HepG2 (cell line): Measurements from ENCODE around the gene MS4A10. TPM values are rescaled to one million over a fixed set of nuclear protein-coding genes. Genes with fewer than 3 reads are reported as not detected.

ENCODE experiments used
- ASH2L ChIP-seq: fragments of 300-600, 200-600 bp; sonication (generic); IDR thresholded peaks from 2 replicates; pipeline ENCODE4 v1.7.0; 2017; ENCODE audit warnings: low read depth, mild to moderate bottlenecking, moderate library complexity, mixed read lengths, low read length; ENCODE audit not compliant: insufficient read length
- ATF7 ChIP-seq, 2 experiments: fragments of 450-650 bp in 1 of 2; sonication (generic) in 1 of 2; formaldehyde crosslinking in 1 of 2; IDR thresholded peaks; 2 replicates each; pipeline versions ENCODE4 v1.4.0 to v1.6.1; 2016 to 2020; ENCODE audit warnings: antibody characterized with exemption in 1 of 2, mild to moderate bottlenecking in 1 of 2, missing genetic modification reagents in 1 of 2
- FOXP1 ChIP-seq, 2 experiments: fragments of 450-650 bp in 1 of 2; IDR thresholded peaks; 2 replicates each; pipeline ENCODE4 v1.6.1; 2017 to 2018; ENCODE audit warnings: antibody characterized with exemption in 1 of 2
- HDAC6 ChIP-seq: fragments of 200-600 bp; sonication (generic); IDR thresholded peaks from 2 replicates; pipeline ENCODE4 v1.7.0; 2017; ENCODE audit warnings: mild to moderate bottlenecking, antibody characterized with exemption, low read length, low read depth
- HOXD1 ChIP-seq: sonication (generic); formaldehyde crosslinking; IDR thresholded peaks from 2 replicates; pipeline ENCODE4 v1.5.0; 2020; ENCODE audit warnings: missing genetic modification reagents
- KDM4B ChIP-seq: sonication (generic); formaldehyde crosslinking; IDR thresholded peaks from 2 replicates; pipeline ENCODE4 v1.4.0; 2020; ENCODE audit warnings: missing genetic modification reagents
- LCORL ChIP-seq, 2 experiments: fragments of 450-650 bp in 1 of 2; sonication (generic) in 1 of 2; formaldehyde crosslinking in 1 of 2; IDR thresholded peaks; 2 replicates each; pipeline versions ENCODE4 v1.5.0 to v1.6.1; 2017 to 2020; ENCODE audit warnings: antibody characterized with exemption in 1 of 2, missing genetic modification reagents in 1 of 2
- MED1 ChIP-seq: sonication (generic); formaldehyde crosslinking; IDR thresholded peaks from 2 replicates; pipeline ENCODE4 v1.4.0; 2020; ENCODE audit warnings: missing genetic modification reagents
- RAD51 ChIP-seq: fragments of 450-650 bp; IDR thresholded peaks from 2 replicates; pipeline ENCODE4 v1.6.1; 2016; ENCODE audit warnings: borderline replicate concordance
- SATB2 ChIP-seq: sonication (generic); formaldehyde crosslinking; IDR thresholded peaks from 2 replicates; pipeline ENCODE4 v1.5.0; 2020; ENCODE audit warnings: missing genetic modification reagents
- TBX2 ChIP-seq: sonication (generic); formaldehyde crosslinking; IDR thresholded peaks from 2 replicates; pipeline ENCODE4 v1.5.0; 2020; ENCODE audit warnings: missing genetic modification reagents, mild to moderate bottlenecking, borderline replicate concordance
- ZNF468 ChIP-seq: sonication (generic); formaldehyde crosslinking; IDR thresholded peaks from 2 replicates; pipeline ENCODE4 v1.8.0; 2022; ENCODE audit warnings: mild to moderate bottlenecking, moderate library complexity, missing genetic modification reagents
- ZNF646 ChIP-seq: sonication (generic); formaldehyde crosslinking; IDR thresholded peaks from 2 replicates; pipeline ENCODE4 v1.9.0; 2021; ENCODE audit warnings: mild to moderate bottlenecking, missing genetic modification reagents
- ZNF776 ChIP-seq: sonication (generic); formaldehyde crosslinking; IDR thresholded peaks from 2 replicates; pipeline ENCODE4 v1.4.0; 2020; ENCODE audit warnings: mild to moderate bottlenecking, missing genetic modification reagents
- ZNF883 ChIP-seq: sonication (generic); formaldehyde crosslinking; IDR thresholded peaks from 2 replicates; pipeline ENCODE4 v1.5.1; 2020; ENCODE audit warnings: mild to moderate bottlenecking, missing genetic modification reagents; ENCODE audit errors: not compliant biosample characterization
- polyA plus RNA-seq, 8 experiments: library from polyadenylated mRNA; depleted of rRNA in 3 of 8; stranded (reverse) in 7 of 8; unstranded in 1 of 8; fragments of >200 nt; fragmentation: Illumina TruSeq in 4 of 8; extraction: Trizol in 4 of 8; gene quantifications; 2 replicates each; pipeline versions ENCODE4 v1.2.1 to v1.2.3, GENCODE V29; 2011 to 2016; ENCODE audit warnings: low read depth in 4 of 8, missing spikeins in 1 of 8, mixed read lengths in 1 of 8; ENCODE audit not compliant: insufficient read depth in 1 of 8
- total RNA-seq, 5 experiments: library from RNA; depleted of rRNA; stranded (reverse); fragments of >200 nt; fragmentation: Illumina TruSeq; extraction: Trizol; gene quantifications; 2 replicates each; pipeline ENCODE4 v1.2.3, GENCODE V29; 2016; ENCODE audit warnings: low read depth in 1 of 5
- TF ChIP-seq, protein P1 (sequence below): sonication (generic); formaldehyde crosslinking; IDR thresholded peaks from 2 replicates; pipeline ENCODE4 v1.4.0; 2020; ENCODE audit warnings: missing genetic modification reagents
- TF ChIP-seq, protein P2 (sequence below): IDR thresholded peaks from 2 replicates; pipeline ENCODE4 v1.6.1; 2016; ENCODE audit warnings: missing compliant biosample characterization, missing genetic modification reagents, borderline replicate concordance
- TF ChIP-seq, protein P3 (sequence below), 2 experiments: fragments of 450-650 bp in 1 of 2; sonication (generic) in 1 of 2; formaldehyde crosslinking; IDR thresholded peaks; 2 replicates each; pipeline versions ENCODE4 v1.5.0 to v1.8.0; 2020 to 2022; ENCODE audit warnings: mild to moderate bottlenecking in 1 of 2, missing genetic modification reagents in 1 of 2

Gene MS4A10
- total and polyA plus RNA-seq, 2 of the 13 experiments (the other 11 are each of a cell fraction or from before 2014, with no cell fraction given), result not detected

DNA sequence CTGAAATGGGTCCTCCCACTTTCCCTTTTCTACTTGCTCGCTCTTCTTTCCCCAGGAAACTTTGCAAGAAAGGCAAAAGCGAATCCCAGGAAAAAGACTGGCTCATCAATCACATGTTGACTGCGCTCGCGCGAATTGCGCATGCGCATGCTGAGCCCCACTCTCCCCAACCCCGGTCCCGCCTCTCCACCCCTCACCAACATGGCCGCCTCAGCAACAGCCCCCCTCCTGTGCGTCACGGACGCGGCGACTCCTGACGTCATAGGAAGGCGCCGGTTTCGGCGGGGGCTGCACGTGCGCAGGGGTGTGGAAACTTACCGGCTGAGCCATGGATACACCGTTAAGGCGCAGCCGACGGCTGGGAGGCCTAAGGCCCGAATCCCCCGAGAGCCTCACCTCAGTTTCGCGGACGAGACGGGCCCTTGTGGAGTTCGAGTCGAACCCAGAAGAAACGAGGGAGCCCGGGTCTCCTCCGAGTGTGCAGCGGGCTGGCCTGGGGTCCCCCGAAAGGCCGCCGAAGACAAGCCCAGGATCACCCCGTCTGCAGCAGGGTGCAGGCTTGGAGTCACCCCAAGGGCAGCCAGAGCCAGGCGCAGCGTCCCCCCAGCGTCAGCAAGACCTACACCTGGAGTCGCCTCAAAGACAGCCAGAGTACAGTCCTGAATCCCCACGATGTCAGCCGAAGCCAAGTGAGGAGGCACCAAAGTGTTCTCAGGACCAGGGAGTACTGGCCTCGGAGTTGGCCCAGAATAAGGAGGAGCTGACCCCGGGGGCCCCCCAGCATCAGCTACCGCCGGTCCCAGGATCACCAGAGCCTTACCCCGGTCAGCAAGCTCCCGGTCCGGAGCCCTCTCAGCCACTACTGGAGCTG lies 56.9 kb downstream of the MS4A10 start, which contains the start of gene CCDC86 (continued):
- TF ChIP-seq, protein P1, sequence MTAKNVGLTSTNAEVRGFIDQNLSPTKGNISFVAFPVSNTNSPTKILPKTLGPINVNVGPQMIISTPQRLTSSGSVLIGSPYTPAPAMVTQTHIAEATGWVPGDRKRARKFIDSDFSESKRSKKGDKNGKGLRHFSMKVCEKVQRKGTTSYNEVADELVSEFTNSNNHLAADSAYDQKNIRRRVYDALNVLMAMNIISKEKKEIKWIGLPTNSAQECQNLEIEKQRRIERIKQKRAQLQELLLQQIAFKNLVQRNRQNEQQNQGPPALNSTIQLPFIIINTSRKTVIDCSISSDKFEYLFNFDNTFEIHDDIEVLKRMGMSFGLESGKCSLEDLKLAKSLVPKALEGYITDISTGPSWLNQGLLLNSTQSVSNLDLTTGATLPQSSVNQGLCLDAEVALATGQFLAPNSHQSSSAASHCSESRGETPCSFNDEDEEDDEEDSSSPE (CRISPR knock-in tag), result peak; percentile 79
- TF ChIP-seq HDAC6 (no peak), FOXP1 (IDR thresholded peaks at IDR 0.05) (no peak), FOXP1 (CRISPR knock-in tag; IDR thresholded peaks at IDR 0.05) (peak; percentile 50; the same call in 1 of the 2 replicates), TBX2 (CRISPR knock-in tag) (peak; percentile 92), RAD51 (no peak), SATB2 (CRISPR knock-in tag) (peak; percentile 90), ZNF883 (CRISPR knock-in tag) (peak; percentile 71), ATF7 (IDR thresholded peaks at IDR 0.05) (peak; percentile 94), ATF7 (CRISPR knock-in tag; IDR thresholded peaks at IDR 0.05) (peak; percentile 84; the same call in 1 of the 2 replicates), ZNF646 (CRISPR knock-in tag) (no peak), KDM4B (CRISPR knock-in tag) (peak; percentile 78; the same call in 1 of the 2 replicates), MED1 (CRISPR knock-in tag) (peak; percentile 83; the same call in 1 of the 2 replicates), ASH2L (peak; percentile 93), ZNF776 (CRISPR knock-in tag) (peak; percentile 60; the same call in 1 of the 2 replicates), HOXD1 (CRISPR knock-in tag) (peak; percentile 90), LCORL (IDR thresholded peaks at IDR 0.05) (no peak), LCORL (CRISPR knock-in tag; IDR thresholded peaks at IDR 0.05) (peak; percentile 82), ZNF468 (CRISPR knock-in tag) (no peak)
- TF ChIP-seq, protein P2, sequence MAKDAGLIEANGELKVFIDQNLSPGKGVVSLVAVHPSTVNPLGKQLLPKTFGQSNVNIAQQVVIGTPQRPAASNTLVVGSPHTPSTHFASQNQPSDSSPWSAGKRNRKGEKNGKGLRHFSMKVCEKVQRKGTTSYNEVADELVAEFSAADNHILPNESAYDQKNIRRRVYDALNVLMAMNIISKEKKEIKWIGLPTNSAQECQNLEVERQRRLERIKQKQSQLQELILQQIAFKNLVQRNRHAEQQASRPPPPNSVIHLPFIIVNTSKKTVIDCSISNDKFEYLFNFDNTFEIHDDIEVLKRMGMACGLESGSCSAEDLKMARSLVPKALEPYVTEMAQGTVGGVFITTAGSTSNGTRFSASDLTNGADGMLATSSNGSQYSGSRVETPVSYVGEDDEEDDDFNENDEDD (CRISPR knock-in tag), result peak; percentile 93
- TF ChIP-seq, protein P3, sequence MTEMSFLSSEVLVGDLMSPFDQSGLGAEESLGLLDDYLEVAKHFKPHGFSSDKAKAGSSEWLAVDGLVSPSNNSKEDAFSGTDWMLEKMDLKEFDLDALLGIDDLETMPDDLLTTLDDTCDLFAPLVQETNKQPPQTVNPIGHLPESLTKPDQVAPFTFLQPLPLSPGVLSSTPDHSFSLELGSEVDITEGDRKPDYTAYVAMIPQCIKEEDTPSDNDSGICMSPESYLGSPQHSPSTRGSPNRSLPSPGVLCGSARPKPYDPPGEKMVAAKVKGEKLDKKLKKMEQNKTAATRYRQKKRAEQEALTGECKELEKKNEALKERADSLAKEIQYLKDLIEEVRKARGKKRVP (CRISPR knock-in tag; IDR thresholded peaks at IDR 0.05), result peak in 1 of 2 experiments; percentile 71; a peak in 2 of 4 replicates
